Superior temporal gyrus (tissue), 1 donor: ENCODE measurements around the gene SSR4.
"Not testable (repeated sequence)": the region's sequence is repeated elsewhere in the genome, so short reads cannot be mapped to it uniquely, and the experiment has no call there.

Source experiments
- DNase-seq: peaks from one replicate; pipeline ENCODE4 v3.0.0-alpha.2; 2016; ENCODE audit errors: extremely low spot score

Gene SSR4

DNA sequence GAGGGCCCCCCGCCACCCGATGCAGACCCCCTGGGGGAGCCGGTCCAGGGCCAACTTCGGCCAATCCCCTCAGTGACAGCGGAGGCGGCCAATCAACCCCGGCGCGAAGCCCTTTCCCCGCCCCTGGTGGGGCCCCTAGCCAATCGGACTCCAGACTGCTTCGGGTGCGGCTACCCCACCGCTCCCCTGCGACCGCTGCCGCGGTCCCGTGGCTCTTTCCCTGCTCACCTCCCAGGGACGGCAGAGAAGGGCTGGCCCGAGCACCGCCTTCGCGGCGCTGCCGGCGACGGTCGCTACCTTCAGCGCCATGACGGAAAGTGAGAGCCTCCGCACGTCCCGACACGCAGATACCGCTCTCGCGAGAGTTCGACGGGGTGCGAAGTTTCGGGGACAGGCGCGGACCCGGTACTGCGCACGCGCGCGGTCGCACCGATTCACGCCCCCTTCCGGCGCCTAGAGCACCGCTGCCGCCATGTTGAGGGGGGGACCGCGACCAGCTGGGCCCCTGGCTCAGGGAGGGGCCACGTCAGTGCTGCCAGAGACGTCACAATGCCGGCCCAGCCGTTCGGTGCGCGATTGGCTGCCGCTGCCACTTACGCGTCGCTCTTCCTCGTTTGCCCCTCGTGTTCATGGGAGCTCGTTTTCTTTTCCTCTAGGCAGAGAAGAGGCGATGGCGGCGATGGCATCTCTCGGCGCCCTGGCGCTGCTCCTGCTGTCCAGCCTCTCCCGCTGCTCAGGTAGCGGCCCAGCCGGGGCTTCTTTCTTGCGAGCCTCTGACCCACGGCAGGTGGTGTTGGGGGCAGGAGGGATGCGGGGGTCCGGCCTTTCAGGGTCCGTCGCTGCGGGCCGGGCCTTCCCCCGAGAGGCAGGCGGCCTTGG lies at the start of gene SSR4, which contains the start of gene IDH3G:
TSS of gene SSR4 (plus strand) at position 651 of the 879 bp plus-strand sequence. CDS start at position 671, 20 bp downstream.
TSS of gene IDH3G (minus strand) at position 358 of the 879 bp plus-strand sequence. CDS start at position 309, 49 bp downstream.
- peak; percentile 91 for DNase-seq

DNA sequence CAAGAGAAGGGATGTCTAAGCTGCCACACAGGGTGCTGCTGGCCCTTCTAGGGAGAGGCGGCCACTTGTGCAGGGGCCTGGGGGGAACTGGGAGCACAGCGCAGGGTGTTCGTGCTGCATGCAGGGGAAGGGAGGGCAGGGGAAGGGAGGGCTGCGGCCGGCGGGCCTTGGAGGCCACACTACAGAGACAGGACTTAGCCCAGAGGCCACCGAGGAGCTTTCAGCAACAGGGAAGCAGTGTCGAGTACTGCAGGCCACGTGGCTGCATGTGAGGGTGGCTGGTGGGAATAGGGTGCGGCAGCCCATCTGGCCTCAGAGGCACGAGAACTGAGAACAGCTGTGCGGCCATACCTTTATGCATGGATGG lies 49.4 kb upstream of the SSR4 start:
- not testable (repeated sequence) for DNase-seq

DNA sequence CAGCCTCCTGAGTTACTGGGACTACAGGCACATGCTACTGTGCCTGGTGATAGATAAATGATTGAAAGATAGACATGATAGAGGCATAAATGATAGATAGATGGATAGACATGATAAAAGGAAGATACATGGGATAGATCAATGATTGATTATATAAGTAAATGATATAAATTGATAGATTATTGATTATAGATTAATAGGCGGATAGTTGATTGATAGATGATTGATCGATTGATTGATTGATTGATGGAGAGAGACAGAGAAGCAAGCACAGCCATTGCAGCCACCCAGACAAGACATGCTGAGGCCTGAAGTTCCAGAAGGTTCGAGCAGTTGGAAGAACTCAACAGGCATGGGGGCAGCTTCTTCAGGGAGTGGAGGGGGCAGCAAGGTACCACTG lies 48.1 kb upstream of the SSR4 start:
- DNase-seq: no peak

DNA sequence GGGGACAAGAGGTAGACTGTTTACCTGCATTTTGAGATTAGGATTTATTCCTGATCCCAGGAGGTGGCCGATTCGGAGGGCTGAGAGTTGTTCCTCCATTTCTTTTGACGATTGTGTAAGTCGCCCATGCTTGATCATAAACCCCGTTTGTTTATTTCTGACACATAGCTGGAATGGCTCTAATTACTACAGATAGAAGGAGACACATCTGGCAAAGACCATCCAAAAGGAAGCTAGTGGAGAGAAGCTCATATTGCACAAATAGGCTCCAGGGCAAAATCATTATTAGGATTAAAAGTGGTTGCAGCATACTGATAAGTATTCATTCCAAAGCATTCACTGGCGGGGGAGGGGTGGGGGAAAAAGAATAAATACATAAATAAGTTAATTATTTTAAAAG lies 47.5 kb upstream of the SSR4 start:
- not testable (repeated sequence) for DNase-seq

DNA sequence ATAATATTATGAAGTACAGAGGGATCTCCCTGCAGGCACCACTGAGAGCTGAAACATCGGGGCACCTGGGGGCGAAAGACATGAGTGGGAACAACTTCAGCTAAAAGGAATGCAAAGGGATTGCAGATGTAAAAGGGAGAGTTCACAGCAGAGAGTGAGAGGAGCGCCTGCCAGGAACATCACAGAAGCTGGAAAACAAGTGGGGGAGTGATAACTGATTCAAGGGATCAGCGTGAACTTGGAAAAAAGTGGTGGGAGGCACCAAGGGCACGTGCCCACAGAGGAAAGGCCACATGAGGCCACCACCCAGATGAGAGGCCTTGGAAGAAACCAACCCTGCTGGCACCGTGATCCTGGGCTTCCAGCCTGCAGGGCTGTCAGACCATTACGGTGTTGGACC lies 45.5 kb upstream of the SSR4 start:
- not testable (repeated sequence) for DNase-seq

DNA sequence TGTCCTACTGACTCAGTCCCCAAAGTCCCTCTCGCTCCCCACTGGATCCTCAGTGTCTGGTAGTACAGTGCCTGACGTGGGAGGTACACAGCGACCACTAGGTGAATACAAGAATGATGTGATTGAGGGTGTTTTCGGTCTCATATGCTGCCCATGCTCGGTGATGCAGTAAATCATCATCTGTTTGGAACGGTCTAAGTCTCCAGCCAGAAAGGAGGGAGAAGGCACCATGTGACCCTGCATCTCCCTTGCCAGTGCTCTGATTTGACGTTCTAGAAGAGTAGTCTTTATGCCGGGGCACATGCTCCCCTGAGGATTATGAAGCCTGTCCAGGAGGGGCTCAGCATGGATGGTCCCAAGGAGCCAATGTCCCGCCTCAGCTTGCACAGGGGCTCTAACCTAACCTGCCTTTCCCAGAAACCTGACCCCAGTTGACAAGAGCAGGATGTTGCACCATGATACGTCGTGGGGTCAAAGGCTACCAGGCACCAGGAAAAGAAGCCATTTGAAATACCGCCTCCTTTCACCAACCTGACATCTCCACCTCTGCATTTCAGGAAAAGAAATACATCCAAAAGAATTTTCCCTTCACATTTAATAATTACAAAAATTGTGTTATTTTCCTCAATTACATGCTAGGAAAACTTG lies 44.2 kb upstream of the SSR4 start:
- no peak for DNase-seq

DNA sequence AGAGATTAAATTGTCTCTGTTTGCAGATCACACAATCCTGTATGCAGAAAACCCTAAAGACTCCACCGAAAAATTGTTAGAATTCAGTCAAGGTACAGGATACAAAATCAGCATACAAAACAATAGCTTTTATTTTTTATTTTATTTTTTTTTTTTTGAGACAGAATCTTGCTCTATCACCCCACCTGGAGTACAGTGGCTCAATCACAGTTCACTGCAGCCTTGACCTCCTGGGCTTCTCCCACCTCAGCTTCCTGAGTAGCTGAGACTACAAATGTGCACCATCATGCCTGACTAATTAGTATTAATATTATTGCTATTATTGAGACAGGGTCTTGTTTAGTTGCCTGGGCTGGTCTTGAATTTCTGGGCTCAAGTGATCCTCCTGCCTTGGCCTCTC lies 39.3 kb upstream of the SSR4 start:
- no peak for DNase-seq

DNA sequence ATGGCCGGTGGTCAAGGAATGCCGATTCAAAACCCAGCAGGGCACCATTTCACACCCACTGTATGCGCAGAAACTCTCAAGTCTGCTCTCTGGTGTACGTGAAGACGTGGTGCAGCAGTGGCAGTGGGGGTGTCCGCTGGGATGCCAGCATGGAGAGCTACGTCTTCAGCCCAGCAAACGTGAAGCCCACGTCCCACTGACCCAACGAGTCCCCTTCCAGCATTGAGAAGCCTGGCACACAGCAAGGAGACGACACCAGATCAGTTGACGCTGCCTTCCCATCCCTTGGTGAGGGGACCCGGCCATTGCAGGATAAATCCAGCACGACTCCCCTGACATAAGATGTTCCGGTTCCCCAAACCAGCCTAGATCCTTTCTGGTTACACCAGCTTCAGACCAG lies 32.6 kb upstream of the SSR4 start:
- DNase-seq: no peak

DNA sequence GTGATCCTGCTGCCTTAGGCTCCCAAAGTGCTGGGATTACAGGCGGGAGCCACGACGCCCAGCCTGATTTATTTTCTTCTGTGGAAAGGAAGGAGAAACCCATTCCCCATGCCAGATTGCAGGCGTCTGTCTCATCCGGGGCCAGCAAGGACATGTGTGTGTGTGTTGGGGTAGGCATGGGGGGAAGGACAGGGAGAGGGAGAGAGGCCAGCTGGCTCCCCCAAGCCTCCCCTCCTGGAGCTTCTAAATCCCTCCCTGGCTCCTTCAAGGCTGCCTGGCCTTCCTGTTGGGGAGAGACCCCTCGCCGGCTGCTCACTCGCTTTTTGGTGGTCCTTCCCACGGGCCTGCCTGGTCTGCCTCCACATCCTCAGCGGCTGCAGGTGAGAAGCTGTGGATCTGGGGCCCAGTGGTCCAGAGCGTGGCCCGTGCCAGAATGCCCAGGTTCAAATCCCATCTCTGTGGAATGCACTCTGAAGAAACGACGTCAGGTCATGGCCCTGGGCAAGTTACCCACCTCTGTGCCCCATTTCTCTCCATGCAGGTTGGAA lies 31.8 kb upstream of the SSR4 start:
- no peak for DNase-seq

DNA sequence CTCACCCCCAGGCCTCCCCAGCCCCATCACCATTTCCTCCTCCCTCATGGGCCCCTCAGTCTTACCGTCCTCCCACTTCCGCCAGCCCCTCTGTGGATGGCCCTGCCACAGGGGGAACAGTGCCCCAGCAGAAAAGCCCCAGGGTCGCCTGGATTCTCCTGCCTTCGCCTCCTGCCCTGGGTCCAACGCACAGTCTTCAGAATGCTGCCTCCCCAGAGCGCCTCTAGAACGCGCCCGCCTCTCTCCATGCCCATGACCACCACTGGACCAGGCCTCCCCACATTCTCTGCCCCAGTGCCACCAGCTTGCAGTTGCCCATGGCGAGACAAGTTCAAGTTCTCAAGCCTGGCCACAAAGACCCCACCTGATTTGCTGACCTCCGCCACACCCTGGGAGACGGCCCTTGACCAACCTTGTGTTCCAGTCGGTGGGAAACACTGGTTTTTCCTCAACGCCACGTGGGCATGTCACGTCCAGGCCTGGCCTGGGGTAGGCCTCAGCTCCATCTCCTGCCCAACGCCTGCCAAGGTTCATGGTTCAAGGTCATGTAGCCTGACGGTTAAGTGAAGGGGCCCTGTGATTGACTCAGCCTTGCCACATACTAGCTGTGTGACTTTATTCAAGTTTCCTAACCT lies 31.1 kb upstream of the SSR4 start:
- DNase-seq: no peak

DNA sequence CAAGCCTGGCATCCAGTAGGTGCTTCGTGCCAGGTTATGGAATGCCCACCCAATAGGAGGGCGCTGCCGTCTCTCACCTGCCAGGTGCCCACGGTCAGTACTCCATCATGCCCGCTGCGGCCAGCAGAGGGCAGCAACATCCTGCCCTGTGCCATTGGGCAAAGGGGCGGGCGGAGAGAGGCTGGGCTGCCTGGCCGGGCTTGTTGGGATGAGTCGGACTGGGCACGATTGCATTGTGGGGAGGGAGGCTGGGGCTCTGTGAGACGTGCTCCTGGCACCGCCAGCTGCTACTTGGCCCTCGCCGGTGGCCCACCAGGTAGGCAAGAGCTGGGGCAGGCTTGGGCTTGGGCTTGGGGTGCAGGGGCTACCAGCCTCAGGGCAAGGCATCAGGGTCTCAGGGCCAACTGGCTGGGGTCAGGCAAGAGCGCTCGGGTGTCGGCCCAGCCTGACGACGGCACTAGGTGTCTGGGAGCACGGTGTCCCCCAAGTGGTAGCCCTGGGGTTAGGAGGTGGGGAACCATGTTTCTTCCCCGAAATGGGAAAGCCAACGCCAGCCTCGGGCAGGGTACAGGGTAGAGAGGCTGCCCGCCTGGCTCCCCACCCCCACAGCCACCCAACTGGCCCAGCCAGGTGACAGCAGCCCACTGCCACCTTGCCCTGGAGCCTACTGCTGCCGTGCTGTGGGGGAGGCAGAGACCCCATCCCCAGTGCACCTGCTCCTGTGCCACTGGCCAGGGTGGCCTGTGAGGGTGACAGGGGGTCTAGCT lies 30.3 kb upstream of the SSR4 start, which contains the start of gene PLXNB3:
TSS of gene PLXNB3 (plus strand) at position 261 of the 767 bp plus-strand sequence. CDS start 1,287 bp downstream, outside the sequence.
- peak; percentile 81 for DNase-seq

DNA sequence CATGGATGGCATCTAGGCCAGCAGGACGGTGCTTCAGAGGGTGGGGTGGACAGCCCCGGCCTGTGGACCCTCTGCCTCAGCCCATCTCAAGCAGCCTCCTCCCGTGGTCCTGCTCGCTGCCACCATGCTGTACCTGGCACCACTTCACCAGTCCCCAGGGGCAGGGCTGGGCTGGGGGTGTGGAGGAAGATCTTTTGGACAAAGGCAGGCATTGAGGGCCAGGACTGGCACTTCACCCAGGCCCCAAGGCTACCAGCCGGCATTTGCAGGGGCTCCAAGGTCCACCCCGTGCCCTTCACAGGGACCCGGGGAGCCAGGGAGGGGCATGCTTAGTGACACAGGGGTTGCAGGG lies 29.7 kb upstream of the SSR4 start:
- DNase-seq: no peak

DNA sequence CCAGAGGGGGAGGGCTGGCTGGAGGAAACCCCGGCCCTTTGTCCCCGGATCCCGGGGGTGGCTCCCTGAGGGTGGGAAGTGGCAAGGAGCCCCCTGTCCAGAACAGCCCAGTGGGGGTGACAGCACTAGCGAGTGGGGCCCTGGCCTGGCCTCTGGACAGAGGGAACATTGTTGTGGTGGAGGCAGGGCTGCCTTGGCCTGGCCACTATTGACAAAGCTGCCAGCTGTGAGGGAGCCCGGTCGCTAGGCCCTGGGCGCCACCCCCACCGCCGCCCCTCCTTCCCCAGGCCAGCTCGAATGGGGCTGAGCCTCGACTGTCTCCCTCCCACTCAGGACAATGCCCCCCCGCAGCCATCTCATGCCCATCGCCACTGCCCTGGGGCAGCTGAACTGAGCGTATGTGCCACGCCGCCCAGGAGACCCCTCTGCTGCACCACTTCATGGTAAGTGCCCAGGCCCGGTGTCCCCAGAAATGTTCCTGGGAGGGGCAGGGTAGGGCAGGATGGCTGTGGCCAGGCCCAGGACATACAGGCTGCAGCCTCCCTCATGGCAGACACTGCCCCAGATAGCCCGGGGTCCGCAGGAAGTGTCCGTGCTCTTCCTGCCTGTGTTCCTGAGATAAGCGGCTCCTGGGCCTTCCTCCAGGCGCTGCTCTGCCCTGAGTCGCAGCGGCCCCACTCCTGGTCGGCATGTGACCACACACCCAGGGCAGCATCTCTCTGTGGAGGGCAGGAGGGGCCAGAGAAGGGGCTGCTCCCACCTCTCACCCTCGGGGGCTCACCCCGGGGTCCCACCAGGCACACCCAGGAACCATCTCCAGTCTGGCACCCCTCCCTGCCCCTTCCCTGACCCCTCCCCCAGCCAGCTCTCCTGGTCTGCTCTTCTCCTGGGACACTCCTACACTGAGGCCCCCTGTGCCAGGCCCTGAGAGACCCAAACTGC lies 29.1 kb upstream of the SSR4 start:
- DNase-seq: peak; percentile 89

DNA sequence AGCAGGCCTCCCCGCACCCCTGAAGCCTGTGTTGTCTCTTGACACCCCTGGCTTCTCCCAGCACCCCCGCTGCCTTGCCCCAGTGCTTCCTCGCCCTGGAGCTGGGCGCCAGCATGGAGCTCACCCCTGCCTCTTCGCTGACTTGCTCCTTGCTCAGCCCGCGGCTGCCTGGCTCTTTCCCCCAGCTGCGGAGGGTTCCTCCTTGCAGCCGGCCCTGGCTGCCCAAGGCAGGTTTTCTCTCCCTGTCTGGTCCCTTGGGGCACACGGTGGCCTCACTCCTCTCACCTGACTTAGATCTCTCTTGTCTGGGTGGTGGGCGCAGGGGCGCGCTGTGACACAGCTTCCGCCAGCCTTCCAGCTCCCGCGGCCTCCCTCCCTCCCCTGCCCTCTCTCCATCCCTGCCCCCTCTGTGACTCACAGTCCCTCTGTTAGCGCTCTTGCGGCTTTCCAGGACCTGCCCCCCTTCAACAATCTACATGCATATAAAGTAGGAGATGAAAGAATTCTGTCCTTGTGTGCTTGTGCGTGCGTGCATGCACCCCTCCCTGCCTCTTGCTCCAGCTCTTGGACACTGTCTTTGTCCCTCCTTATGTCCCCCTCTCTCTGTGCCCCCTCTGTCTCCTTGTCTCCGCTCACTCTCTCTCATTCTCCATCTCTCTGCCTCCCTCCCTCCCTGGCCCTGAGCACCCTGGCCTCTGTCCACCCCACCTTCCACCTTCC lies 28.2 kb upstream of the SSR4 start:
- DNase-seq: peak; percentile 56

DNA sequence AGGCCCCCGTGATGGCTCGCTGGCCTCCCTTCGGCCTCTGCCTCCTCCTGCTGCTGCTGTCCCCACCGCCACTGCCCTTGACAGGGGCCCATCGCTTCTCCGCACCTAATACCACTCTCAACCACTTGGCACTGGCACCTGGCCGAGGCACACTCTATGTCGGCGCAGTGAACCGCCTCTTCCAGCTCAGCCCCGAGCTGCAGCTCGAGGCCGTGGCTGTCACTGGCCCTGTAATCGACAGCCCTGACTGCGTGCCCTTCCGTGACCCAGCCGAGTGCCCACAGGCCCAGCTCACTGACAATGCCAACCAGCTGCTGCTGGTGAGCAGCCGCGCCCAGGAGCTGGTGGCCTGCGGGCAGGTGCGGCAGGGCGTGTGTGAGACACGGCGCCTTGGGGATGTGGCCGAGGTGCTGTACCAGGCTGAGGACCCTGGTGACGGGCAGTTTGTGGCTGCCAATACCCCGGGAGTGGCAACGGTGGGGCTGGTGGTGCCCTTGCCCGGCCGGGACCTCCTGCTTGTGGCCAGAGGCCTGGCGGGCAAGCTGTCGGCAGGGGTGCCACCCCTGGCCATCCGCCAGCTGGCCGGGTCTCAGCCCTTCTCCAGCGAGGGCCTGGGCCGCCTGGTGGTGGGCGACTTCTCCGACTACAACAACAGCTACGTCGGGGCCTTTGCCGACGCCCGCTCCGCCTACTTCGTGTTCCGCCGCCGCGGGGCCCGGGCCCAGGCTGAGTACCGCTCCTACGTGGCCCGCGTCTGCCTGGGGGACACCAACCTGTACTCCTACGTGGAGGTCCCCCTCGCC lies 27.4 kb upstream of the SSR4 start:
- DNase-seq: no peak

DNA sequence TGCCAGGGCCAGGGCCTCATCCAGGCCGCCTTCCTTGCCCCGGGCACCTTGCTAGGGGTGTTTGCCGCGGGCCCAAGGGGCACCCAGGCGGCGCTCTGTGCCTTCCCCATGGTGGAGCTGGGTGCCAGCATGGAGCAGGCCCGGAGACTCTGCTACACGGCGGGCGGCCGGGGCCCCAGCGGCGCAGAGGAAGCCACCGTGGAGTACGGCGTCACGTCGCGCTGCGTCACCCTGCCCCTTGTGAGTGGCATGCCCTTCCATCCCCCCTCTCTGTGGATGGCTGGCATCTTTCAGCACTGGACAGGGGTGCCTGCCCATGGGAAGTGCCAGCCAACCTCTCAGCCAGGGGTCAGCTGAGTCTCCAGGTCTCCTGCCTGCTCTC lies 26.8 kb upstream of the SSR4 start:
- DNase-seq: no peak

DNA sequence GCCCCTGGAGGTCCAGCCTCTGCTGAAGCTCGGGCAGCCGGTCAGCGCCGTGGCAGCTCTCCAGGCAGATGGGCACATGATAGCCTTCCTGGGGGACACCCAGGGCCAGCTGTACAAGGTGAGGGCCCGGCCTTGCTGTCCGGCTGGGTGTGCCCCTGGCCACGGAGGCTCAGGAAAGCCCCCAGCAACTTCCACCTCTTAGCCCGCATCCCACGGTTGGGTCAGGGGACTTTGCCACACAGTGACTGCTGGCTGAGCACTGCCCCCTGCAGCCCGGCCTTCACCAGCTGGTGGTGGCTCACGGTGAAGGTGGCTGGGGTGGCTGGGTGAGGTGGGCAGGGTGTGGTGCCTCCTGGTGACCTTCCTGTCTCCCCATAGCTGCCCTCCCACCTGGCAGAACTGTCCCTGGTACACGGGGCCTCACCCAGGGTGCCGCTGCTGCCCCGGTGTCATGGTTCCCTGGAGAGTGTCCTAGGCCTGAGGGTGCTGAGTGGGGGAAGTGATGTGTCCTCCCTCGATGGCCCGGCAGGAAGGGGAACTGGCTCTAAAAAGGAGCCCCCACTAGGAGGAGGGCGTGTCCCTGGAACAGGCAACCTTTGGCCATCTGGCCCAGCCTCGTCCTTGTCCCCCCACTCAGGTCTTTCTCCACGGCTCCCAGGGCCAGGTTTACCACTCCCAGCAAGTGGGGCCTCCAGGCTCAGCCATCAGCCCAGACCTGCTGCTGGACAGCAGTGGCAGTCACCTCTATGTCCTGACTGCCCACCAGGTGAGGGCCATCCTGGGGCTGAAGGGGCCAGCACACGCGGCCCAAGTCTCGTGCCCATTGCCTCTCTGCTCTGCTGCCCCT lies 25.9 kb upstream of the SSR4 start:
- DNase-seq: no peak
